Measurements from ENCODE around the gene HEXIM2. TPM values are rescaled to one million over a fixed set of nuclear protein-coding genes. Genes with fewer than 3 reads are reported as not detected.

Gene HEXIM2
- total and polyA plus RNA-seq, 2 of the 4 experiments (the other 2 are of a cell fraction): 4.5 to 6.1 TPM

DNA sequence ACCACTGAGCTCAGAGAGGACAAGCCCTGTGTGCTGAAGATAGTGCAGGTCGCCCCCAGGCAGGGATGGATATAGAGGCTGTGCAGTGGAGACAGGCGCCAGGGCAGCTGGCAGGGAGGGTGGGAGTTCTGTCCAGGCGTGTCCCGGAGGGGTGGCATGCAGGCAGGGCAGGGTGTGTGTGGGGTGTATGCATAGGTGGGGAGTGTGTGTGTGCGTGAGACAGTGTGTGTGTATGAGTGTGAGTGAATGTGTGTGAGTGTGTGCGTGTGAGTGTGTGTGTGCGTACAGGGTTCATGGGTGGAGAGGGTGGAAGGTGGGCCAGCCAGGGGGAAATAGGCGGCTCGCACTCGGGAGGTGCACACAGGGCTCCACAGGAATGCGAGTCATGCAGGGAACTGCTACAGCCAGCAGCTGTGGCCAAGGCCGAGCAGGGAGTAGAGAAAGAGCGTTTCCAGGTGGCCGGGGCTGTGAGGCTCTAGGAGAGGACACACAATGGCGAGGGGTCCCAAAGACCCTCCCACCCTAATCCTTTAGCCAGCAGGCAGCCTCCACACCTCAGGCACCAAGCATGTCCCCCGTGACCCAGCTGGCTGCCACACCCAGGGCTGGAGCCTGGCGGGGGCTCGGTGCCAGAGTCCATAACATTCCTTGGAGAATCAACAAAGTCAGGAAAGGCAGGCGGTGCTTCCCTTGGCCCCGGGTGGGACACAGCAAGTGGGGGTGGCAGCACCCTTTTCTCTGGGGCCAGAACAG lies 34.0 kb upstream of the HEXIM2 start:
- Histone ChIP-seq H3K27me3 (ENCODE audit: control insufficient read depth, insufficient read depth, low read length) (no peaks in the 10 kb centered on the region), H3K9me3 (ENCODE audit: control insufficient read depth, insufficient read depth, low read length) (no peaks in the 10 kb centered on the region), H2BK120ac (ENCODE audit: low read depth, low read length) (peak overlapping the region; percentile 91), H3K18ac (ENCODE audit: low read depth, low read length) (peak overlapping the region; percentile 80), H2BK15ac (ENCODE audit: low read depth, low read length) (peak overlapping the region; percentile 96; the same call in 2 of the 3 replicates), H2AK9ac (replicated peaks; ENCODE audit: low read depth, low read length, poor library complexity) (peak overlapping the region; percentile 39), H2BK5ac (ENCODE audit: low read depth, low read length, poor library complexity, severe bottlenecking) (peak overlapping the region; percentile 89), H3K4me3 (ENCODE audit: insufficient read depth, low read depth, low read length) (no peak overlapping the region), H3K9ac (ENCODE audit: low read depth, low read length) (0 out of 2 replicates have a peak overlapping the region, but pooled peaks have one; percentile 9), H4K8ac (ENCODE audit: low read depth in 2 of 2, low read length in 2 of 2) (peak overlapping the region; percentile 72 to 94), H2AK5ac (ENCODE audit: low read depth, low read length) (peak overlapping the region; percentile 99), H2AFZ (replicated peaks; ENCODE audit: low read length, poor library complexity) (peak overlapping the region; percentile 77), H4K5ac (ENCODE audit: low read depth, low read length) (peak overlapping the region; percentile 65), H3K9me1 (ENCODE audit: insufficient read depth, low read length) (peaks cover 43% of the 10 kb centered on the region), H3K23ac (ENCODE audit: low read depth, low read length) (peak overlapping the region; percentile 79), H3K36me3 (ENCODE audit: control insufficient read depth, insufficient read depth, low read length) (no peaks in the 10 kb centered on the region), H3K27ac (ENCODE audit: insufficient read depth, low read length) (peak overlapping the region; percentile 88), H4K91ac (ENCODE audit: insufficient read depth, low read depth, low read length) (peak overlapping the region; percentile 88), H2BK20ac (ENCODE audit: low read depth, low read length) (peak overlapping the region; percentile 84), H4K20me1 (ENCODE audit: insufficient read depth, low read length) (peaks cover 9% of the 10 kb centered on the region; the same call in 1 of the 2 replicates), H3K79me1 (ENCODE audit: low read depth in 1 of 2, low read length in 2 of 2) (peaks cover 59 to 86% of the 10 kb centered on the region in 2 experiments), H3K4ac (ENCODE audit: low read depth, low read length) (peak overlapping the region; percentile 98), H3K4me1 (ENCODE audit: control insufficient read depth, insufficient read depth, low read length) (peaks cover 49% of the 10 kb centered on the region), H3K14ac (replicated peaks; ENCODE audit: low read depth, low read length) (peak overlapping the region; percentile 95), H3K4me2 (ENCODE audit: low read depth, low read length) (peak overlapping the region; percentile 46), H3K56ac (ENCODE audit: extremely low read depth, insufficient read depth, low read length) (no peak overlapping the region)
- TF ChIP-seq, protein P1, sequence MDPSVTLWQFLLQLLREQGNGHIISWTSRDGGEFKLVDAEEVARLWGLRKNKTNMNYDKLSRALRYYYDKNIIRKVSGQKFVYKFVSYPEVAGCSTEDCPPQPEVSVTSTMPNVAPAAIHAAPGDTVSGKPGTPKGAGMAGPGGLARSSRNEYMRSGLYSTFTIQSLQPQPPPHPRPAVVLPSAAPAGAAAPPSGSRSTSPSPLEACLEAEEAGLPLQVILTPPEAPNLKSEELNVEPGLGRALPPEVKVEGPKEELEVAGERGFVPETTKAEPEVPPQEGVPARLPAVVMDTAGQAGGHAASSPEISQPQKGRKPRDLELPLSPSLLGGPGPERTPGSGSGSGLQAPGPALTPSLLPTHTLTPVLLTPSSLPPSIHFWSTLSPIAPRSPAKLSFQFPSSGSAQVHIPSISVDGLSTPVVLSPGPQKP (IDR thresholded peaks at IDR 0.05; ENCODE audit: borderline replicate concordance, low read depth, low read length): no peak
- TF ChIP-seq MAZ (IDR thresholded peaks at IDR 0.05; ENCODE audit: borderline replicate concordance, low read depth, low read length): peak; percentile 27; the same call in 1 of the 2 replicates
- POLR2A ChIA-PET (ENCODE audit: unreplicated experiment): interaction anchor here (0.5 kb wide), 1 partner anchor 27 kb away, joined by 4 read pairs; no protein-coding TSS in a partner anchor
- intact Hi-C loops (cut with micrococcal nuclease) (no loop called here), in situ Hi-C loops (cut with MboI; ENCODE audit: low sequenced_read_pairs) (no loop called here), dilution Hi-C loops (cut with HindIII; ENCODE audit: low sequenced_read_pairs, unreplicated experiment) (no loop called here)
- CTCF ChIA-PET: no interaction called here
- ATAC-seq (ENCODE audit: low read depth) (peak; percentile 15), DNase-seq (peak; percentile 42)
- 58 to 100% methylated on average over 1 to 7 of the region's 20 CpGs for WGBS, 2 experiments (ENCODE audit: extremely low coverage in 2 of 2, insufficient read length in 1 of 2)
- no TSS peak for BruUV-seq (replicated peaks)

Measured in IMR-90 (cell line).